ENCODE results near the gene MYBPC2. TPM values are rescaled to one million over a fixed set of nuclear protein-coding genes. Genes with fewer than 3 reads are reported as not detected.
A peak's percentile ranks its signal among the peaks of the same experiment; 100 is the strongest.
"Not testable (repeated sequence)": the region's sequence is repeated elsewhere in the genome, so short reads cannot be mapped to it uniquely, and the experiment has no call there.

The MYBPC2 gene
- polyA plus RNA-seq (ENCODE audit: insufficient read length in 3 of 3), result under 1 TPM; 0.58 to 0.72 (median 0.67) TPM

DNA sequence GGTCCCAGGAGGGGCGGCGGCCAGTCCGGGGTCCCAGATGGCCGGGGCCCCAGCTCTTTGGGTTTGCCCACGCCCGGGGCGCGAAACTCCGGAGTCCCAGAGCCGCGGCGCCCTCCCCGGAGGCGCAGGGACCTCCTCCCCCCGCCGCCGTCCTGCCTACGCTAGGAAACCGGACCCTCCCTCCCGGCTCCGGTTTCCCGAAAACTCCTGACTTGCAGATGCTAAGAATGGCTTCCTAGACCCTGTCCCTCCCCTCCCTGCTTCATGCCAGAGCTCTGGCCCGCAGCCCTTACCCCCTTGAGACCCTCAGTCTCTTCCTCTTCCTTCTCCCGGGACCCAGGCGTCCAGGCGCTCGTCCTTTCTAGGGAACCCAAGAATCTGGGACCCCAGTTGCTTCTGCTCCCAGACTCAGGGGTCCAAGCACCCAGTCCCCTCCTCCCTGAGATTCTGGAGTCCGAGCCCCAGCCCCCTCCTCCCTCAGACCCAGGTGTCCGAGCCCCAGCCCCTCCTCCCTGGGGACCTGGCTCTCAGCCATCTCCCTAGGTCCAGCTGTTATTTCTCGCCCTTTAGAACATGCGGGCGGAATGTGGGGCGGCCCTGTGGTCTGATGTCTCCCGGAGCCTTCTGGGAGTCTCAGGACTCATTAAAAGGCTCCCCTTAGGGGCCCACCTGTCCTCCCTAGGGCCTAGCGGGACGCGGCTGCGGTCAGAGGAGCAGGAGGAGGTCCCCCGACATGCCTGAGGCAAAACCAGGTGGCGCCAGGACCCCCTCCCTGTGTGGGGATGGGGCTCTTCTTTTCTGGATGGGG lies at the start of gene MYBPC2:
TSS of gene MYBPC2 (plus strand) at position 672 of the 808 bp plus-strand sequence. CDS start at position 734, 62 bp downstream.
- peak in 1 of 3 donors; percentile 47 for DNase-seq (ENCODE audit: low read depth in 3 of 3, low spot score in 2 of 3)

DNA sequence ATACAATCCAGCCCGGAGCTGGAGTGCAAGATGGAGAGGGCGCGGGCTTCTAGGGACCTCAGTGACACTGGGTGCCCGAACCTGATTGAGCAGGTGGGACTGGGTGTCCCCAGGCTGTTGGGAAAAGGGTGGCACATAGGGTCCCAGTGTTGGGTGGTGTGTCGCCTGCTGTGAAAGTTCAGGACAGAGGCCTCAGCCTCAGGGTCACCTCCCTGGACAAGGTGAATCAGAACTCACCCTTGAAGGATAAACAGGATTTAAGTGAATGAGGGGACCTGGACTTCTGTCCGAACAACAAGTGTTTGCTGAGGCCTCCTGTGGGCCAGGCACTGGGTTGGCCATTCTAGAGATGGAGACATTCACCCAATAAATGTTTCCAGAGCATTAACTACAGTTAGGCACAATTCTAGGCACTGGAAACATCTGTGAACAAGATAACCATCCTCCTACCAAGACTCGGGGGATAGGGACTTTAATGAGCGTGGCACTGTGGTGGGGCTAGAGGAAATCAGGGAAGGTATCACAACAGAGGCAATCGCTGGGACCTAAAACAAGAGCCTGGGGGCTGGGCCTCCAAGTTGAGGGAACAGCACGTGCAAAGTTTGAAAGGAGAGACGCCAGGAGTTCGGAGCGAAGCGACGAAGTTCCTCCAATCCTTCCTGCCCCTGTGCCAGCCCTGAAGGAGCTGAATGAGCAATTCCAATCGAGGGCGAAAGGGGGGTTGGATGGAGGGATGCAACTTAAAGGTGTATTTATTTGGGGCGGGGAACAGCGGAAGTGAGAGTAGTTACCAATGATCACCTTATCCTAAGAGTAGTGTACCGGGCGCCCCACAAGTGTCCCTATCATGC lies 49.5 kb upstream of the MYBPC2 start:
- no peak for DNase-seq (ENCODE audit: low read depth in 3 of 3, low spot score in 2 of 3)

DNA sequence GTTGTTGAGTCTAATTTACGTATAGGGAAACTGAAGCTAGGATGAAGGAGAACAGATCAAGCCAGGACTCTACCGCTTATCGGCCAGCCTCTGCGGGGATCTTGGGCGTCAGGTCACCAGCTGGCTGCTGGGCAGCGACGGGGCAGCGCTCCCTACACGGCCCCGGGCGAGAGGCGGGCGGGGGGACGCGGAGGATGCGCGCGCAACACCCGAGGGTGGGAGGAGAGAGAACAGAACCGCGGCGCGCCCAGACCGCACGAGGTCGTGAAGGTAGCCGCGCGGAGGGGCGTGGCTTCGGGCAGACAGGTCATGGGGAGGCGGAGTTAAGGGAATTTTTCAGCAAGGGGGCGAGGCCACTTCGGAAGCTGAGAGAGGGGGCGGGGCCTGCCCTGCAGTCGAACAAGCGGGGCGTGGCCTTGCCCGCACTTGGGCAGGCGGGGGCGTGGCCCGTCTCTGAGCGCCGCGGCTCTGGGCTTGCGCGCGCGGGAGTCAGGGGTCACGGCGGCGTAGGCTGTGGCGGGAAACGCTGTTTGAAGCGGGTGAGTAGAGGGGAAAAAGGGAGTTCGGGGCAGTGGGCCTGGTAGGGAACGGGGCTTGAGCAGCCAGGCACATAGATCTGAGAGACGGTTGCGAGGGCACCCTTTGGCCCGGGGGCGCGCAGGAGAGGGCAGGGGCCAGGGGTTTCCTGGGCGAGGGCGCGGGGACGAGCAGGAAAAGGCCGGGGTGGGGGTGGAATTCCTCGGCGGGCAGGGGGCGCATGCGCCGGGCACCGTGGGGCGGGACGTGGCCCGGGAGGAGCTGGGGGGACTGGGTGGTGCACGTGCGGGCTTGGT lies 48.6 kb upstream of the MYBPC2 start, which contains the start of gene POLD1:
TSS of gene POLD1 (plus strand) at position 496 of the 833 bp plus-strand sequence. CDS start 14,505 bp downstream, outside the sequence.
- peak; percentile 83 to 93 (median 85) for DNase-seq (ENCODE audit: low read depth in 3 of 3, low spot score in 2 of 3)

DNA sequence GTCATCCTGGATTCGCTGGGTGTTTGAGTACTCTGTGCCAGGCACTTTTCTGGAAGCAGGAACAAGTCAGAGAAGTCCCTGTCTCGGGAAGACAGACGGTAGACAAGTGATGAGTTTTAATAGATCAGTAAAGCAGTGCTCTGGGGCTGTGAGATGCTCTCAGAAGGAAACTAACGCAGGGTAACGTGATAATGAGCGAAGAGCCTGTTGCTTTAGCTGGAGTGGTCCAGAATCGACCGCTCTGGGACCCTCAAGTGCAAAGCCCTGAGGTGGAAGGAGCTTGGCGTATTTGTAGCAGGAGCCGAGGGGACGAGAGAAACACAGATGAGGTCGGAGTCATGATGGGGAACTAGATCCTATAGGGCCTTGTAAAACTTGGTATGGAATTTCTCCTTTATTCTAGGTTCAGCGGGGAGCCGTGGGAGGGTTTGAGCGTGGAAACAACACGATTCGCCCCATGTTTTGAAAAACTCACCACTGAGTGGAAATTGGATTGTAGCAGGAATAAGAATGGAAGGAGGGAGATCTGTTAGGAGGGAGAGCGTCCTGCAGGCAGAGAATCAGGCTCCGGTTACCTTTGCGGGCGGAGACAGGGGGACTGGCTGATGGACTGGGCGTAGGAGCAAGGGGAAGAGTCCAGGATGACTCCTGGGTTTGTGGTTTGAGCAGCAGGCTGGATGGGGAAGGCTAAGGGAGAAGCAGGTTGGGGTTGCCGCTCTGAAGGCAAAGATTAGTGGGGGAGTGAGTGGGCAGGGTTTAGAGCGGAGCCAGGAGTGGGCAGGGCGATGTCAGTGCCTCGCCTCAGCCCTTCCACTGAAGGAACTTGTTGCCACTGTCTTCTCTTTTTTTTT lies 47.8 kb upstream of the MYBPC2 start:
- no peak for DNase-seq (ENCODE audit: low read depth in 3 of 3, low spot score in 2 of 3)

DNA sequence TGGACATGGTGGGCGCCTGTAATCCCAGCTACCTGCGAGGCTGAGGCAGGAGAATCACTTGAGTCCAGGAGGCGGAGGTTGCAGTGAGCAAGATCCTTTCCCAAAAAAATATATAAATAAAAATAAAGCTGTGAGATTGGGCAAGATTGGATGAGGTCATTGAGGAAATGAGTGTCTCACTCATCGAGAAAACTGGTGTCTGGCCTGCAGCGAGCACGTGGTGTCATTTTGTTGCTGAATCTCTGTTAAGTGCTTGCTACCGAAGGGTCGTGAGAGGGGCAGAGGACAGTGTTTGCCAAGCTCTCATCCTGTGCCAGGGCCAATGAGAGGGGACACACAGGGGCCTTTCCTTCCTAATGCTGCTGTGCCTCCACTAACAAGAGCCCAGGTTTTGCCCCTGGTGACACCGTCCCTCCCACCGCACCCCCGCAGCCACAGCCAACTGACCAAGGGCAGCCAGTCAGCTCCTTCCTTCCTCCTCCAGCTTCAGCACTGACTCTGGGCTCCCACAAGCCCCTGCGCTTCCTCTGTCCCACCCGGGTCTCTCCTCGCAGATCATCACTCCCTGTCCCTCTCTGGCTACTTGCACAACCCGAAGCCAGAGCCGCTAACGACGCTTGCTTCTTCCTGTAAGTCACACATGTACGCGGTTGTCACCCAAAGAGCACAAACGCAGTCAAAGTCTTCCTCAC lies 45.4 kb upstream of the MYBPC2 start:
- DNase-seq (ENCODE audit: low read depth in 3 of 3, low spot score in 2 of 3), result no peak

DNA sequence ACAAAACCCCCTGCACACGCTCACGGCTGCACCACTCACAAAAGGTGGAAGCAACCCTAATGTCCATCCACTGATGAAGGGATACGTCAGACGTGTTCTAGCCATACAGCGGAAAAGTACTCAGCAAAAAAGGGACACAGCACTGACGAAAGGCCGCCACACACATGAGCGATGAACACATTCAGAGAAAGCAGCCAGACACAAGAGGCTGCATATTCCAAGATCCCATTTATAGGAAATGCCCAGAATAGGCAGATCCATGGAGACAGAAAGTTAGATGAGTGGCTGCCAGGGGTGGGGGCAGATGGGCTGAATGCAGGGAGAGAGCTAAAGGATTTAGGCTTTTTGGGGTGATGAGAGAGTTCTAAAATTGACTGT lies 44.8 kb upstream of the MYBPC2 start:
- no peak for DNase-seq (ENCODE audit: low read depth in 3 of 3, low spot score in 2 of 3)

DNA sequence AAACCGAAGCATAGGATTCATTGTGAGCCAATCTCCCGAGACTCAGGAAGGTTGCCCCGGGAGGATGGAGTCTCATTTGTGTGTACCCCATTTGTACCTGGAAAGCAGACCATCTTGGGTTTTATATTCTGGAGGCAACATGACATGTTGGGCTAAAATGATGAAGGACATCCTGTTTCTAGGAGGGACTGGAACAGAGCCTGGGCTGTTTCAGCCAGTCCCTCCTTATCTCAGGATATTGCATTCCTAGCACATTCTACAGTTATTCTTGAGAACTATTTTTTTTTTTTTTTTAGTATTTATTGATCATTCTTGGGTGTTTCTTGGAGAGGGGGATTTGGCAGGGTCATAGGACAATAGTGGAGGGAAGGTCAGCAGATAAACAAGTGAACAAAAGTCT lies 42.4 kb upstream of the MYBPC2 start:
- DNase-seq (ENCODE audit: low read depth in 3 of 3, low spot score in 2 of 3), result not testable (repeated sequence)

DNA sequence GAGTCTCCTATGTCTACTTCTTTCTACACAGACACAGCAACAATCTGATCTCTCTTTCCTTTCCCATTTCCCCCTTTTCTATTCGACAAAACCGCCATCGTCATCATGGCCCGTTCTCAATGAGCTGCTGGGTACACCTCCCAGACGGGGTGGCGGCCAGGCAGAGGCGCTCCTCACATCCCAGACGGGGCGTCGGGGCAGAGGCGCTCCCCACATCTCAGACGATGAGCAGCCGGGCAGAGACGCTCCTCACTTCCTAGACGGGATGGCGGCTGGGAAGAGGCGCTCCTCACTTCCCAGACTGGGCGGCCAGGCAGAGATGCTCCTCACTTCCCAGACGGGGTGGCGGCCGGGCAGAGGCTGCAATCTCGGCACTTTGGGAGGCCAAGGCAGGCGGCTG lies 41.7 kb upstream of the MYBPC2 start:
- not testable (repeated sequence) for DNase-seq (ENCODE audit: low read depth in 3 of 3, low spot score in 2 of 3)

DNA sequence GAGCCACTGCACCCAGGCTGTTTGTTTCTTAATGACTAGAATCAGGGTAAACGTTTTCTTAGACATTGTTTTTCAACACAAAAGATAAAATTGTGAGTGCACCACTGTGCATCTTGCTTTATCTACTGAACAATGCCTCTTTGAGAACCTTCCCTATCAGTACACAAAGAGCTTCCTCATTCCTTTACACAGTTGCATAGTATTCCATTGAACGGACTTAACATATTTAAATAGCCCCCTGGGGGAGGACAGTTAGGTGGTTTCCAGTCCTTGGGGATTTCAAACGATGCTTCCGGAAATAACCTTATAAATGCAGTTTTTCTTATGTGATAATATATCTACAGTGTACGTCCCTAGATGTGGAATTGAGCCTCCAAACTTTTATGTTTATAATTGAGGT lies 39.9 kb upstream of the MYBPC2 start:
- DNase-seq (ENCODE audit: low read depth in 3 of 3, low spot score in 2 of 3), result no peak

DNA sequence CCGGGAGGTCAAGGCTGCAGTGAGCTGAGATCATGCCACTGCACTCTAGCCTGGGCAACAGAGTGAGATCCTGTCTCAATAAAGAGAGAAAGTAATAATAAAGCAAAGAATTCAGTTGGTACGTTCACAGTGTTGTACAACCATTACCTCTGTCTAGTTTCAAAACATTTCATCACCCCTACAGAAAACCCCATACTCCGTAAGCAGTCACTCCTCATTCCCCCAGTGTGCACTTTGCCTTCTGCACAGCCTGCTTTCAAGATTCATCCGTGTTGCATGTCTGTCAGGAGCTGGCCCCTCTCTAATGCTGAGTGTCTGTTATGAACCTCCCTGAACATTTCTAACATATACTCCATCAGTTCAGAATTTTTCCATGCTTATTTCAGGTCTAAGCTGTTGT lies 39.1 kb upstream of the MYBPC2 start:
- no peak for DNase-seq (ENCODE audit: low read depth in 3 of 3, low spot score in 2 of 3)

DNA sequence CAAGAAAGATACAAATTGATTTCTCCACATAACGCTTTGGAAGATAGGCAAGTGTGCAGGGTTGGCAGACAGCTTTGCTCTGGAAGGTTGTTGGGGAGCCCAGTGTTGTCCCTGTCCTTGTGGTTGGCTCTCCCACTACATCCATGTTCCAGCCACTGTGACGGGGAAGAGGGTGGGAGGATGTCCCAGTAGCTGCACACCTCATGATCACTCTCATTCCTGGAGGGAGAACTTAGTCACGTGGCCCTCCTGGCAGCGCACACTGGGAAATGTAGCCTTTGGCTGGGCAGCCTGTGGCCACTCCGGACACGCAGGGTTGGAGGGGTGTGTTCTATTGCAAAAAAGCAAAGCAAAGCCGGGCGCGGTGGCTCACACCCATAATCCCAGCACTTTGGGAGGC lies 38.7 kb upstream of the MYBPC2 start:
- DNase-seq (ENCODE audit: low read depth in 3 of 3, low spot score in 2 of 3), result no peak

DNA sequence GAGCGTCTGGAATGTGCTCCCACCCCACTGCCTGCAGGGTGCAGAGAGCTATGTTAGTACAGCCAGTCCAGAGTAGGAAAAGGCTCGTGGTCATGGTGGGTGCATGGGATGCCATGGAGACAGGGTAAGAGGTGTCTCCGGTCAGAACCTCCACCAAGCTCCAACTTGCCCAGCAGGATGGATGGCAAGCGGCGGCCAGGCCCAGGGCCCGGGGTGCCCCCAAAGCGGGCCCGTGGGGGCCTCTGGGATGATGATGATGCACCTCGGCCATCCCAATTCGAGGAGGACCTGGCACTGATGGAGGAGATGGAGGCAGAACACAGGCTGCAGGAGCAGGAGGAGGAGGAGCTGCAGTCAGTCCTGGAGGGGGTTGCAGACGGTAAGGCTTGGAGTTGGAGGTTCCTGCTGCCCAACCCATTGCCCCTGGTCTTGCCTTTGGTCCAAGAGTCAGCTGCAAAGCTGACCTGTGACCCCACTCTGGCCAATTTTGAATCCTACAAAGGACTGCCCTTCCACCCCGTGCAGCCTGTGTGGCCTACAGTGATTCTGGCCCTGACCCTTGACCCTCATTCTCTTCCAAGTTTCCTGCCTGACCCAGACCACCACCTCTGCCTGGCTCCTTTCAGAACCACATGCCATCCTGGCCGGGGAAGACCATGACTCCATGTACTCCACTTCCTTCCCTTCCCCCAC lies 33.9 kb upstream of the MYBPC2 start:
- no peak for DNase-seq (ENCODE audit: low read depth in 3 of 3, low spot score in 2 of 3)

DNA sequence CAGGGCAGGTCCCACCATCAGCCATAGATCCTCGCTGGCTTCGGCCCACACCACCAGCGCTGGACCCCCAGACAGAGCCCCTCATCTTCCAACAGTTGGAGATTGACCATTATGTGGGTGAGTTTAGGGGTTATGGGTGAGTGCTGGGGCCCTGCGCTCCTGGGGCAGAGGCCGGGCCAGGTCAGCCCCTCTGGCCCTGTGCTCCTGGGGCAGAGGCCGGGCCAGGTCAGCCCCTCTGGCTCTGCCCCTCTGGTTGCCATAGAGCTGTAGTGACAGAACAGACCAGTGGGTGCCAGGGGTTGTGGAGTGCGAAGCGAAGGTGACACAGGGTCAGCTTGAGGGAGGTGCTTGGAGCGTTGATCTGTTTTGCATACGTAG lies 33.3 kb upstream of the MYBPC2 start:
- no peak for DNase-seq (ENCODE audit: low read depth in 3 of 3, low spot score in 2 of 3)

DNA sequence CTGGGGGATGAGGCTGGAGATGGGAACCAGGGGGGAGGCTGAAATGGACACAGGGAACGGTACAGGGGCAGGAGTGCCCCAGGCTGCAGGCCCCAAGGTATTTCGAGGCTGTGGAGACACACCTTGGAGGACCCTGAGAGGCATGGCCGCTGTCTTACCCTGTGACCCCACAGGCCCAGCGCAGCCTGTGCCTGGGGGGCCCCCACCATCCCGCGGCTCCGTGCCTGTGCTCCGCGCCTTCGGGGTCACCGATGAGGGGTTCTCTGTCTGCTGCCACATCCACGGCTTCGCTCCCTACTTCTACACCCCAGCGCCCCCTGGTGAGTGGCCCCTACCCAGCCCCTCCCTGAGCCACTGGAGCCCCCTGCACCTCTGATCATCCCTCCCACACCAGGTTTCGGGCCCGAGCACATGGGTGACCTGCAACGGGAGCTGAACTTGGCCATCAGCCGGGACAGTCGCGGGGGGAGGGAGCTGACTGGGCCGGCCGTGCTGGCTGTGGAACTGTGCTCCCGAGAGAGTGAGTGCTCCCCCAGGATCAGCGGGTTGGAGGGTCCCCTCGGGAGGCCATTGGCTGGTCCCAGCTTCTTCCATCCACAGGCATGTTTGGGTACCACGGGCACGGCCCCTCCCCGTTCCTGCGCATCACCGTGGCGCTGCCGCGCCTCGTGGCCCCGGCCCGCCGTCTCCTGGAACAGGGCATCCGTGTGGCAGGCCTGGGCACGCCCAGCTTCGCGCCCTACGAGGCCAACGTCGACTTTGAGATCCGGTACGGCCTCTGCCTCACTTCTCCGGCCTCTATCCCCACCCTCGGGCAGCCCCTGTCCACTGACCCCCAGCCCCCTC lies 30.9 kb upstream of the MYBPC2 start:
- DNase-seq (ENCODE audit: low read depth in 3 of 3, low spot score in 2 of 3), result no peak

DNA sequence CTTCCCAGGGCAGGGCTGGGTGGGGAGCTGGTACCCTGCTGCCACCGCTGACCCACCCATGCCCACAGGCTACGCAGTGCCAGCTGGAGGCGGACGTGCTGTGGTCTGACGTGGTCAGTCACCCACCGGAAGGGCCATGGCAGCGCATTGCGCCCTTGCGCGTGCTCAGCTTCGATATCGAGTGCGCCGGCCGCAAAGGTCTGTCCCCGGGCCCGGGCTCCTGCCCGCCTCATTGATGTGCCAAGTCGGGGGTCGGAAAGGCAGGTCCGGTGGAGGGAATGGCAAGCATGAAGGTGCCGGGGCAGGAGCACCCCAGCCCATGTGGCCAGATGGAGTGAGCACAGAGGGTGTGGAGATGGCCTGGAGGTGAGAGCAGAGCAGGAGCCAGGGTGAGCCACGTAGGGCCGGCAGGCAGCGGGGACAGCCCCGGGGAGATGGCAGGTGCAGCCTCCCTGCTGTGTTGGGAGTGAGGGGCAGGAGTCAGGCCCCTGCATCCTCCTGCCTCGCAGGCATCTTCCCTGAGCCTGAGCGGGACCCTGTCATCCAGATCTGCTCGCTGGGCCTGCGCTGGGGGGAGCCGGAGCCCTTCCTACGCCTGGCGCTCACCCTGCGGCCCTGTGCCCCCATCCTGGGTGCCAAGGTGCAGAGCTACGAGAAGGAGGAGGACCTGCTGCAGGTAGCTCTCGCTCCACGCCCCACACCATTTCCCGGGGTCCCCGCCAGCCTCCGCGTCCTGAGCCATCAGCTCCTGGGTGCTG lies 30.0 kb upstream of the MYBPC2 start:
- DNase-seq (ENCODE audit: low read depth in 3 of 3, low spot score in 2 of 3), result no peak

DNA sequence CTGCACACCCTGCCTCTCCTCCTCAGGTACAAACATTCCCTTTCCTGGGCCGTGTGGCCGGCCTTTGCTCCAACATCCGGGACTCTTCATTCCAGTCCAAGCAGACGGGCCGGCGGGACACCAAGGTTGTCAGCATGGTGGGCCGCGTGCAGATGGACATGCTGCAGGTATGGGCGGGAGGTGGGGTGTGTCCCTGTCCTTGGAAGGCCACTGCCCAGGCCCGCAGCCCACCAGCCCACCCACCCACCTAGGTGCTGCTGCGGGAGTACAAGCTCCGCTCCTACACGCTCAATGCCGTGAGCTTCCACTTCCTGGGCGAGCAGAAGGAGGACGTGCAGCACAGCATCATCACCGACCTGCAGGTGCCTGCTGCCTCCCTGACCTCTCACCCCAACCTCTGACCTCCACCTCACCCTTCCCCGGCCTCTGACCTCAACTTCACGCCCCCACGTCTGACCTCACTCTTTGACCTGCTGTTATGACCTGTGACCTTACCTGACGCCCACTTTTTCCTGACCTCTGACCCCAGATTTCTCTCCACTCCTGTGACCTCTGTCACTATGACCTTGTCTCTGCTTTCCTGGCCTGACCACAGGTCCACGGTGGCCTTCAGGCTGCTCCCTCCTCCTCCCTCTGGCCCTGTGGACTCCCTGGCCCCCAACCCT lies 26.4 kb upstream of the MYBPC2 start:
- no peak for DNase-seq (ENCODE audit: low read depth in 3 of 3, low spot score in 2 of 3)

DNA sequence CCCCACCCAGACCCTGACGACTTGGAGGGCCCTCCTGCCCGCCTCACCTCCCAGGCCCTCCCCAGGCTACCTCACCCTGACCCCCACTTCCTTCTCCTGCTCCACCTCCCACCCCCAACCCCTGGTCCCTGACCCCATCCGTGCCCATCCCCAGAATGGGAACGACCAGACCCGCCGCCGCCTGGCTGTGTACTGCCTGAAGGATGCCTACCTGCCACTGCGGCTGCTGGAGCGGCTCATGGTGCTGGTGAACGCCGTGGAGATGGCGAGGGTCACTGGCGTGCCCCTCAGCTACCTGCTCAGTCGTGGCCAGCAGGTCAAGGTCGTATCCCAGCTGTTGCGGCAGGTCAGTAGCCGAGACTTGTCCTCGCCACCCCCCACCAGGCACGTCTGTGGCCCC lies 25.9 kb upstream of the MYBPC2 start:
- no peak for DNase-seq (ENCODE audit: low read depth in 3 of 3, low spot score in 2 of 3)
